Measurements from ENCODE around the gene ANXA1.
"Not testable (repeated sequence)": the region's sequence is repeated elsewhere in the genome, so short reads cannot be mapped to it uniquely, and the experiment has no call there.

ANXA1 gene

GRCh38 chr9:73165911-73166310 lies 14.2 kb downstream of the ANXA1 start:
- in situ Hi-C loops (cut with MboI; ENCODE audit: low sequenced_read_pairs), result no loop called here

- in situ Hi-C loops (cut with MboI; ENCODE audit: low sequenced_read_pairs), result no loop called here
Observed at GRCh38 chr9:73166468-73166867, 14.8 kb downstream of the ANXA1 start.

DNA sequence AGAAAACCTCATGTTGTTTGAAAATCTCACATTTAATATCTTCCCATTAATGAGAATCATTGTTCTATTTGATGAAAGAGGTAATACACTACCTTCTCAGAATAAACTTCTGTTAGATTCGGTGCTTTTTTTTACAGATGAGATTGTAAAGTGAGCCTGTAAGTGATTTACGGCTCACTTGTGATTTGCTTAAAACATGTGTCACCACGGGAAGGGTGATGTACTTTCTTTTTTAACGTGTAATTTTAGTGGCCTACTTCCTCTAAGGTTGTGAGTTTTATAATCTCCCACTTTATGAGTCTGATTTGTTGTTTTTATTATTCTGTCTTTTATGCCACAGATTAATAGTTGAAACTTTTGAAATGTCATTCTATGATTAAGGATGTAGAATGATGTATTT lies 15.9 kb downstream of the ANXA1 start:
- in situ Hi-C loops (cut with MboI; ENCODE audit: low sequenced_read_pairs), result no loop called here

- in situ Hi-C loops (cut with MboI; ENCODE audit: low sequenced_read_pairs), result no loop called here
Observed at GRCh38 chr9:73168298-73168934, 16.8 kb downstream of the ANXA1 start.

- in situ Hi-C loops (cut with MboI; ENCODE audit: low sequenced_read_pairs), result no loop called here
Observed at GRCh38 chr9:73170185-73170957, 18.7 kb downstream of the ANXA1 start.

DNA sequence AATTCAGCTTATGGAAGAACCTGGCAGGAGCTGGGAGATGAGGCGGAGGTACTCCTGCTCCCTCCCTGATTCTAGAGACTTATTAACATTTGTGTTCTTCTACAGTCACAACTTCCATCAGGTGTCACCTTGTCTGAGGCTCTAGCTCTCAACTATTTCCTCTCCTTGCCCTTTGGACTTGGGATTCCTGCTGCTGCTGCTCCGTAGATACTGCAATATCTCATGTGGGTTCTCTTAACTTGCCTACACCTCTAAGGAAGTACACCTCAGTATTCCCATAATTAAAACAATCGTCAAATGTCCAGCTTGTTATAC lies 21.2 kb downstream of the ANXA1 start:
- in situ Hi-C loops (cut with MboI; ENCODE audit: low sequenced_read_pairs), result no loop called here

- in situ Hi-C loops (cut with MboI; ENCODE audit: low sequenced_read_pairs), result no loop called here
Observed at GRCh38 chr9:73173557-73174329, 22.1 kb downstream of the ANXA1 start.

- in situ Hi-C loops (cut with MboI; ENCODE audit: low sequenced_read_pairs), result no loop called here
Observed at GRCh38 chr9:73174330-73174980, 22.8 kb downstream of the ANXA1 start.

GRCh38 chr9:73176450-73176875 lies 24.8 kb downstream of the ANXA1 start:
- in situ Hi-C loops (cut with MboI; ENCODE audit: low sequenced_read_pairs), result no loop called here

DNA sequence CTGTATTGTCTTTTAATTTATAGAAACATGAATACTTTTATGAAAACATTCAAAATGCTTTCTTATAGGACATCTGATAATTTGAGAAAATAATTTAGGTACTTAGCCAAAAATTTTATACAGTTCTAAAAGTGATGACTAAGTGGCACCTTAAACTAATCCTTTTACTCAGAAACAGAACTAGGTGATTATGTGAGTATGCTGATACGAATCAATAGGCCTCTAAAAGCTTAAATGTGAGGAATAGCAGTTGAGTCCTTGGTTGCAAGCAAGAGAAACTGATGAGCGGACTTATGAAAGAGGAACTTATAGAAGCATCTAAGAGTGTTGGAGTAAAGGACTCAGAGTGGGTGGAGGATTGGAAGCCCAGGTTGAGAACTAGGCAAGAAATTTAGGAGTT lies 26.4 kb downstream of the ANXA1 start:
- in situ Hi-C loops (cut with MboI; ENCODE audit: low sequenced_read_pairs), result no loop called here

DNA sequence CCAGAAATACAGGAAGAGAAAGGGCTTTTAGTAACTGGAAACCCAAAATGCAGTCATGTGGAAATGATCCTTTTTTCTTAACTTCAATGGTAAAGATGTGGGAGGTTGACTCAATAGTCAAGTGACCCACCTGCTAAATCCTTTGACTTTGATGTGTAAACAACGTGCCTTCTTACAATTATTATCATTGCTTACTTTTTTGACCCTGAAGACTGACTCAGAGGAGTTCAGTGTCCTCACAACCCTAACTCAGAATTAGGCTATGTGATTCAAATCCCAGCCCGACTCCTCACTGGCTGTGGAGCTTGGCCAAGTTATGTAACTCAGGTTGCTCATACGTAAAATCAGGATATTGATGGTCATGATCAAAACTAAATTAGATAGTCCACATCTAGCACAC lies 27.9 kb downstream of the ANXA1 start:
- in situ Hi-C loops (cut with MboI; ENCODE audit: low sequenced_read_pairs), result no loop called here

DNA sequence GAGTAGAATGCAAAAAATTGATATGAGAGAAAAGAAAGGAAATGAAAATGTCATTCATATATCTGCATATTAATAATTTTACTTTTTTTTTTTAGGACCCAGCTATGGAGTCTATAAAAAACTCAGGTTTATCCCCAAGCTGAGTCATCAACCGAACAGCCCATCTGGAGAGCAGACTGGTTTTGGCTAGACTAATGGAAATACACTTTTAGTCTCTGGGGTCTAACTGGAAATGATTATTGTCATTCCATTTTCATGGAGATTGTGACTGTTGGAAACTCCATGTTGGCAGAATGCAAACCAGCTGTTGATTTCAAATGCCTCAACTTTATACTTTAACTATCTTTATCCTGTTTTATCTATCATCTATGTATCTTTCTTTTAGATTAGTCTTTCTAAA lies 28.7 kb downstream of the ANXA1 start:
- in situ Hi-C loops (cut with MboI; ENCODE audit: low sequenced_read_pairs), result no loop called here

- in situ Hi-C loops (cut with MboI; ENCODE audit: low sequenced_read_pairs), result no loop called here
Observed at GRCh38 chr9:73182928-73183327, 31.3 kb downstream of the ANXA1 start.

DNA sequence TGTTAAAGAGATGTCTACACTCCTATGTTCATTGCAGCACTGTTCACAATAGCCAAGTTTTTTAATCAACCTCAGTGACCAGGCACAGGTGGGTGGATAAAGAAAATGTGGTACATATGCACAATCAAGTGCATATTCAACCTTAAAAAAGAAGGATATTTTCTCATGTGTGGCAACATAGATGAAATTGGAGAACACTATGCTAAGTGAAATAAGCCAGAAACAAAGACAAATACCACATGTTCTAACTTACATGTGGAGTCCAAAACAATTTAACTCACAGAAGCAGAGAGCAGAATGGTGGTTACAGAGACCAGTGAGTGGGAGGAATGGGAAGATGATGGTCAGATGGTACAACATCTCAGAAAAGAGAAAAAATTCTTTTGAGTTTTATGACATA lies 31.8 kb downstream of the ANXA1 start:
- in situ Hi-C loops (cut with MboI; ENCODE audit: low sequenced_read_pairs), result no loop called here

- in situ Hi-C loops (cut with MboI; ENCODE audit: low sequenced_read_pairs), result no loop called here
Observed at GRCh38 chr9:73183917-73184861, 32.5 kb downstream of the ANXA1 start.

GRCh38 chr9:73191109-73191508 lies 39.4 kb downstream of the ANXA1 start:
- in situ Hi-C loops (cut with MboI; ENCODE audit: low sequenced_read_pairs), result not testable (repeated sequence)

GRCh38 chr9:73194284-73194683 lies 42.6 kb downstream of the ANXA1 start:
- in situ Hi-C loops (cut with MboI; ENCODE audit: low sequenced_read_pairs), result no loop called here

DNA sequence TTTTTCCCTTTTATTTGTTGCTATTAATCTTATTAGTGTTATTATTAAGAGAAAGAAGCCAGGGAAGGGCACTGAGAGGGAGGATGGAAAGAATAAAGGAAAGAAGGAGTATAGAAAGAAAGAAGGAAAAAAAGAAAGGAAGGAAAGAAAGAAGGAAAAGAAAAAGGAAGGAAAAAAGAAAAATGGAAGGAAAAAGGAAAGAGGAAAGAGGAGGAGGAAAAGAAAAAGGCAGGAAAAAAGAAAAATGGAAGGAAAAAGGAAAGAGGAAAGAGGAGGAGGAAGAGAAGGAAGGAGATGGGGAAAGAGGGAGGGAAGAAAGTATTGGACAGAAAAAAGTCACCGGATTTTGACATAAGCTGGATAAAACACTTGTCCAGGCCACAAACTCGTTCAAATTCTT lies 47.8 kb downstream of the ANXA1 start:
- in situ Hi-C loops (cut with MboI; ENCODE audit: low sequenced_read_pairs), result no loop called here

- in situ Hi-C loops (cut with MboI; ENCODE audit: low sequenced_read_pairs), result no loop called here
Observed at GRCh38 chr9:73199886-73200285, 48.2 kb downstream of the ANXA1 start.

DNA sequence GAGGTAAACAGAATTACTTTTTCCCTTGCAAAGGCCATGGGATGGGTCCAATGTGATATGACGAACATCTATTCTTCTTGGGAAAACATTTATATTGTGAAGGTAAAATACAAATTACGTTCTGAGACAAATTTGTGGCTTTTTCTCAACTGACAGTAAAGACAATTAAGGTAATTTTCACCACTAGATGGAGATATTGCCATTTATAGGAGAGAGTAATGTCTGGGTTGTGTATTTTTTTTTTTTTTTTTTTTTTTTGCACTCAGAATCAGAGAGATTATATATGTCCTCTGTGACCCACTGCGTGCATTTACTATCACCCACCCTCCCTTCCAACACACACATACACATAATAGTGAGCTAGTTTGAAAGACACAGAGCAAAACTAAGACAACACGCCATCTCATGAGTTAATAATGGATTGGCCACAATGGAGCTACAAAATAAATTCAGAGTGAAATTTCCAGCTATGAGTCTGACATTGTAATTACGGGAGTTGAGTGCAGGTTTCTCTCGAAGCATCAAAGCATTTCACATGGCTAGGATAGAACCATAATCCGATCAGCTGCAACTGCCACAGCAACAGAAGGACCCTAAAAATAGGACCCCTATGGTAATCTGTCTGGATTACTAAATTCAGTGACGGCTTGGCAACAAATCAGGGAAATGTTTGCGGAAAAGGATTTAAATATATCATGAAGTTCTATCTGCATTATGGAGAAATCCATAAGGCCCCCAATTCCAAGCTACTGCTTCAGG lies 49.2 kb downstream of the ANXA1 start:
- in situ Hi-C loops (cut with MboI; ENCODE audit: low sequenced_read_pairs), result no loop called here

All from hTERT RPE-1 (cell line).